Jurkat, Clone E6-1 (cell line): Measurements from ENCODE around the gene INPPL1.
"Not testable (repeated sequence)": the region's sequence is repeated elsewhere in the genome, so short reads cannot be mapped to it uniquely, and the experiment has no call there.

Experiments
- DNase-seq: peaks from one replicate; pipeline ENCODE4 v3.0.0-alpha.2; 2011; ENCODE audit warnings: low read depth, low spot score
- H3K4me3 ChIP-seq: 2 replicates; pipeline ENCODE4 v1.5.1; 2011; ENCODE audit warnings: mild to moderate bottlenecking, low read length, control low read depth, moderate library complexity

Gene INPPL1

DNA sequence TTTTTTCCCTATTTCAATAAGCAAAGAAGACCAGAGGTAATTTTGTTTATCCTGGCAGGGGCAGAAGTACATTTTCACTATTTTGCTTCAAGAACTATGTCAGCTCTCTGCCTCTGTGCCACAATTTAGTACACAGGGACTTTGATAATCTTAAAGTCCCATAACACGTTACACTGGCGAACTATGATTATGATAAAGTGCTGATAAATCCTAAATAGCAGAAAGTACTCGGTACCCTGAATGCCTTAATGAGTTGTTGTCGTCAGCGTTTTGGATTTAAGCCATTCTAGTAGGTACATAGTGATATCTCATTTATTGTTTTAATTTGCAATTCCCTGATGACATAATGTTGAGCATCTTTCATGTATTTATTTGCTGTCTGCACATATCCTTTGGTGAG, 36.0 kb downstream of the INPPL1 start:
- no peak for DNase-seq
- no peak overlapping the region for H3K4me3 ChIP-seq

DNA sequence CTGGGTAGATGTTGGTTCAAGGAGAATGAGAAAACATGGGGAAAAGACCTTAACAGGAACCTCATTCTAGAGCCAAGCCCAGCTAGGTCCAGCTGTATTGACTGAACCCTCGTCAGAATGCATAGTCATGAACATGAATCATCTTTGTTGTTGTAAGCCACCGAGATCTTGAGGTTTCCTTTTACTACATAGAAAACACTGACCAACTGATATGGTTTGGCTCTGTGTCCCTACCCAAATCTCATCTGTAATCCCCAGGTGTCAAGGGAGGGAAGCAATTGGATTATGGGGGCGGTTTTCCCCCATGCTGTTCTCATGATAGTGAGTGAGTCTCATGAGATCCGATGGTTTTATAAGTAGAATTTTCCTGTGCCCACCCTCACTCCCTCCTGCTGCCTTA, 38.8 kb downstream of the INPPL1 start:
- no peak overlapping the region for H3K4me3 ChIP-seq
- no peak for DNase-seq

GRCh38 chr11:72265951-72266350, 41.4 kb downstream of the INPPL1 start:
- DNase-seq = no peak
- no peak overlapping the region for H3K4me3 ChIP-seq

DNA sequence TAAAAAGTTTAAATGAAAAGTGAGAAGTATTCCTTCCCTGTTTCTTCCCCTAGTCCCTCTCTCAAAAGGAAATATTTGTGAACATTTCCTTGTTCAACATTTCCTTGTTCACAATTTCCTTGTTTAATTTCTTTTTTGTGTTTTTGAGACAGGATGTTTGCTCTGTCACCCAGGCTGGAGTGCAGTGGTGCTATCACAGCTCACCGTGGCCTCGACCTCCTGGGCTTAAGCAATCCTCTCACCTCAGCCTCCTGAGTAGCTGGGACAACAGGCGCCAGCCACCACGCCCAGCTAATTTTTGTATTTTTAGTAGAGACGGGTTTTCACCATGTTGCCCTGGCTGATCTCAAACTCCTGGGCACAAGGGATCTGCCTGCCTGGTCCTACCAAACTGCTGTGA, 42.4 kb downstream of the INPPL1 start:
- DNase-seq, H3K4me3 ChIP-seq: not testable (repeated sequence)

DNA sequence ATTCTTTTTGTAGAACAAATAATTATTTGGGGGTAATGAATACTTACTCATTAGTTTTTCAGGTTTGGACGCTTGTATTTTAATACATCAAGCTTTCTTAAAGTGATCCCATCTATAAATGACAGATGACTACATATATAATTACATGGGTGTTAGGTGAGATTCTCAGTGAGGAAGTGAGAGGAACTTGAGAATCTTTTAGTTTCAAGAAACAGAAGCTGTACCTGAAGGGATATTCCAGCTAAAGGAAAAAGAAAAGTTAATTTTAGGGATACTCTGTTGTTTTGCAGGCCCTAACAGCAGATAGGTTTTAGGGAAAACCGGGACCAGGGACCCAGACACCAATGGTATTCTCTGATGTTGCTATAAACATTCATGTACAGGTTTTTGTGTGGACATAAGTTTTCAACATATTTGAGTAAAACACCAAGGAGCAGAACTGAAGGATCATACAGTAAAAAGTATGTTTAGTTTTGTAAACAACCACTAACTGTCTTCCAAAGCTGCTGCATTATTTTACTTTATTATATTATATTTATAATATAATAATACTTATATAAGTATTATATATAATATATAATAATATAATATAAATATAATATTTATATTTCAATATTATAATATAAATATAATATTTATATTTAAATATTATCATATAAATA, 43.5 kb downstream of the INPPL1 start:
- no peak overlapping the region for H3K4me3 ChIP-seq
- no peak for DNase-seq

DNA sequence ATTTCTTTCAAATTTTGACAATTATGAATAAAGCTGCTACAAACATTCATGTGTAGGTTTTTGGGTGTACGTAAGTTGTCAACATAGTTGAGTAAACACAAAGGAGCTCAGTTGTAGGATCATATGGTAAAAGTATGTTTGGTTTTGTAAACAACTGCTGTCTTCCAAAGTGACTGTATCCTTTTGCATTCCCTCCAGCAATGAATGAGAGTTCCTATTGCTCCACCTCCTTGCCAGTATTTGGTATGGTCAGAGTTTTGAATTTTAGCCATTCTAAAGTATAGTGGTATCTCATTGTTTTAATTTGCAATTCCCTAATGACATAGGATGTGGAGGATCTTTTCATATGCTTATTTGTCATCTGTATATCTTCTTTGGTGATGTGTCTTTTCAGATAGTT, 47.4 kb downstream of the INPPL1 start:
- no peak for DNase-seq
- H3K4me3 ChIP-seq = no peak overlapping the region

DNA sequence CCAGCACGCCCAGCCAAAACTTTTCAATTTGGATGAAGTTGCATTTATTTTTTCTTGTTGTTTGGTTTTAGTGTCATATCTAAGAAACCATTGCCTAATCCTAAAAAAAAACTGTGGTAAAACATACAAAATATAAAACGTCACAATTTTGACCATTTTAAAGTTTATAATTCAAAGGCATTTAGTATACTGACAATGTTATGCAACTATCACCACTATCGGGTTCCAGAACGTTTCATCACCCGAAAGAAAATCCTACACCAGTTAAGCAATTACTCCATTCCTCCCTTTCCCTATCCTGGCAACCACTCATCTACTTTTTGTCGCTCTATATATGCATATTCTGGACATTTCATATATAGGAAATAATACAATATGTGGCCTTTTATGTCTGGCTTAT, 49.9 kb downstream of the INPPL1 start:
- DNase-seq = no peak
- H3K4me3 ChIP-seq = no peak overlapping the region

- no peak overlapping the region for H3K4me3 ChIP-seq
- DNase-seq = no peak
Observed at GRCh38 chr11:72278905-72279304, 54.3 kb downstream of the INPPL1 start.

DNA sequence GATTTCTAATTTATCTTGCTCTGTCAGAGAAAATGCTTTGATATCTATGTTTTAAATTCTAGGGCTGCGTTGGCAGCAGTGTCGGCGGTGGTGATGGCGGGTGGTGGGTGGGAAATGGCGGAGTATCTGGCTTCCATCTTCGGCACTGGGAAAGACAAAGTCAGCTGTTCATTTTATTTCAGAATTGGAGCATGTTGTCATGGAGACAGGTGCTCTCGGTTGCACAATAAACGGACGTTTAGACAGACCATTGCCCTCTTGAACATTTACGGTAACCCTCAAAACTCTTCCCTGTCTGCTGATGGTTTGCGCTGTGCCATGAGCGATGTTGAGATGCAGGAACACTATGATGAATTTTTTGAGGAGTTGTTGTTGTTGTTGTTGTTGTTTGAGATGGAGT, 55.5 kb downstream of the INPPL1 start:
- no peak for DNase-seq
- no peak overlapping the region for H3K4me3 ChIP-seq

DNA sequence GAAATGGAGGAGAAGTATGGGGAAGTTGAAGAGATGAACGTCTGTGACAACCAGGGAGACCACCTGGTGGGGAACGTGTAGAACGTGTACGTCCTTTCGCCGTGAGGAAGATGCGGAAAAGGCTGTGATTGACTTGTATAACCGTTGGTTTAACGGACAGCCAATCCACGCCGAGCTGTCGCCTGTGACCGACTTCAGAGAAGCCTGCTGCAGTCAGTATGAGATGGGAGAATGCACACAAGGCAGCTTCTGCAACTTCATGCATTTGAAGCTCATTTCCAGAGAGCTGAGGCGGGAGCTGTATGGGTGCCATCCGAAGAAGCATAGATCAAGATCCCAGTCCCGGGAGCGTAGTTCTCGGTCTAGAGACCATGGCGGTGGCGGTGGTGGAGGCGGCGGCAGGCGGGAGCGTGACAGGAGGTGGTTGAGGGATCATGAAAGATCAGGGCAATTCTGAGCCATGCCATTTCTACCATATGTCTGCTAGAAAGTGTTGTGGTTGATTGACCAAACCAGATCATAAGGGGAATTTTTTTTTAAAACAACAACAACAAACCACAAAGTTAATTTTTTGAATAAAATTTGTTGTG, 56.3 kb downstream of the INPPL1 start:
- H3K4me3 ChIP-seq = no peak overlapping the region
- no peak for DNase-seq

DNA sequence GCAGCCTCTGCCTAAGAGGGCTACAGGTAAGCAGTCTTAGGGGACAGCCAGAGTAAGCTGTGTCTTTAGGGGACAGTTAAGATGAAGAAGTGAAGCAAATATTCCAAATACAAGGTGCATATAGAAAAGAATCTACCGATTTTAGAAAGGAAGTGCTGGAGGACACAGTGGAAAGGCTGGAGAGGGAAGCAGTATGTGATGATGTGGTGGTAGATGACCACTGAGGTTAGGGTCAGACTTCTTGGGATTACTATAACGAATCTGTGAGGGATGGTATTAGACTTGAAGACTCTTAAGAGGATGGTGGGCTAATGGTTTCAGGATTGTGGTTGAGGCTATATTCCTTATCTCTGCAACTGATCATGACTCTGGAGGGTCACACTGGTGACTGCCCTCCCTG, 59.4 kb downstream of the INPPL1 start:
- DNase-seq = no peak
- no peak overlapping the region for H3K4me3 ChIP-seq

GRCh38 chr11:72287293-72287692, 62.7 kb downstream of the INPPL1 start:
- DNase-seq = no peak
- no peak overlapping the region for H3K4me3 ChIP-seq
